H1 (cell line): Measurements from ENCODE around the gene SMPX. TPM values are rescaled to one million over a fixed set of nuclear protein-coding genes. Genes with fewer than 3 reads are reported as not detected.

Source experiments
- polyA plus RNA-seq, 7 experiments: library from polyadenylated mRNA; depleted of rRNA in 3 of 7; stranded (reverse) in 5 of 7; unstranded in 2 of 7; fragments of >200 nt in 5 of 7; fragments of 200-250 nt in 2 of 7; gene quantifications; 1 replicate in 5 of 7; 2 replicates in 1 of 7; 4 replicates in 1 of 7; pipeline versions ENCODE4 v1.2.1 to v1.2.3, GENCODE V29; 2011 to 2013; ENCODE audit warnings: missing spikeins in 2 of 7, mixed read lengths in 2 of 7
- total RNA-seq: library from RNA; stranded (reverse); fragmentation: NEBNext Ultra II Directional; extraction: Animal tissue kit (Norgen Biotek cat#: 25700); gene quantifications from 2 replicates; pipeline ENCODE4 v1.2.1, GENCODE V29; 2021
- TF ChIP-seq, protein P1 (sequence below): fragments of 300-600 bp; sonication (generic); IDR thresholded peaks from 2 replicates; pipeline ENCODE4 v1.7.1; 2012; ENCODE audit warnings: low read length, moderate library complexity, mild to moderate bottlenecking, inconsistent platforms; ENCODE audit not compliant: insufficient replicate concordance

Gene SMPX
- total and polyA plus RNA-seq, 2 of the 8 experiments (the other 6 are each of a cell fraction or from before 2014, with no cell fraction given): not detected

DNA sequence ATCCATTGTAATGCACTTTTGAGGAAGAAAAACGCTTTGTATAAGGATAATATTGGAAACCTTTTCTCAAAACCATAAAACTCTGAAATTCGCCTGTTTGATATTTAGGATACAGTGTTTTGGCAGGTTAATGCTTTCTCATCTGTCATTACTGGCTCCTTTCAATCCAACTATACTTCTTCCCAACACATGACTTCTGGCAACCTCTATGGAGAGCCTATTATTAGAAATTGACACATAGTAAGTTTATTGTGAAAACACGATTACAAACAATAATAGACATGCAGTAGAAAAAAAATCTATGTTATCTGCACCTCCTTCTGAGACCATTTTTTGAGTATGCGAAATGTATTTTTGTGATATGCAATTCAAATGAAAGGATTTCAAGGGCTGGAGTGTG lies 95.2 kb downstream of the SMPX start (continued):
- TF ChIP-seq, protein P1, sequence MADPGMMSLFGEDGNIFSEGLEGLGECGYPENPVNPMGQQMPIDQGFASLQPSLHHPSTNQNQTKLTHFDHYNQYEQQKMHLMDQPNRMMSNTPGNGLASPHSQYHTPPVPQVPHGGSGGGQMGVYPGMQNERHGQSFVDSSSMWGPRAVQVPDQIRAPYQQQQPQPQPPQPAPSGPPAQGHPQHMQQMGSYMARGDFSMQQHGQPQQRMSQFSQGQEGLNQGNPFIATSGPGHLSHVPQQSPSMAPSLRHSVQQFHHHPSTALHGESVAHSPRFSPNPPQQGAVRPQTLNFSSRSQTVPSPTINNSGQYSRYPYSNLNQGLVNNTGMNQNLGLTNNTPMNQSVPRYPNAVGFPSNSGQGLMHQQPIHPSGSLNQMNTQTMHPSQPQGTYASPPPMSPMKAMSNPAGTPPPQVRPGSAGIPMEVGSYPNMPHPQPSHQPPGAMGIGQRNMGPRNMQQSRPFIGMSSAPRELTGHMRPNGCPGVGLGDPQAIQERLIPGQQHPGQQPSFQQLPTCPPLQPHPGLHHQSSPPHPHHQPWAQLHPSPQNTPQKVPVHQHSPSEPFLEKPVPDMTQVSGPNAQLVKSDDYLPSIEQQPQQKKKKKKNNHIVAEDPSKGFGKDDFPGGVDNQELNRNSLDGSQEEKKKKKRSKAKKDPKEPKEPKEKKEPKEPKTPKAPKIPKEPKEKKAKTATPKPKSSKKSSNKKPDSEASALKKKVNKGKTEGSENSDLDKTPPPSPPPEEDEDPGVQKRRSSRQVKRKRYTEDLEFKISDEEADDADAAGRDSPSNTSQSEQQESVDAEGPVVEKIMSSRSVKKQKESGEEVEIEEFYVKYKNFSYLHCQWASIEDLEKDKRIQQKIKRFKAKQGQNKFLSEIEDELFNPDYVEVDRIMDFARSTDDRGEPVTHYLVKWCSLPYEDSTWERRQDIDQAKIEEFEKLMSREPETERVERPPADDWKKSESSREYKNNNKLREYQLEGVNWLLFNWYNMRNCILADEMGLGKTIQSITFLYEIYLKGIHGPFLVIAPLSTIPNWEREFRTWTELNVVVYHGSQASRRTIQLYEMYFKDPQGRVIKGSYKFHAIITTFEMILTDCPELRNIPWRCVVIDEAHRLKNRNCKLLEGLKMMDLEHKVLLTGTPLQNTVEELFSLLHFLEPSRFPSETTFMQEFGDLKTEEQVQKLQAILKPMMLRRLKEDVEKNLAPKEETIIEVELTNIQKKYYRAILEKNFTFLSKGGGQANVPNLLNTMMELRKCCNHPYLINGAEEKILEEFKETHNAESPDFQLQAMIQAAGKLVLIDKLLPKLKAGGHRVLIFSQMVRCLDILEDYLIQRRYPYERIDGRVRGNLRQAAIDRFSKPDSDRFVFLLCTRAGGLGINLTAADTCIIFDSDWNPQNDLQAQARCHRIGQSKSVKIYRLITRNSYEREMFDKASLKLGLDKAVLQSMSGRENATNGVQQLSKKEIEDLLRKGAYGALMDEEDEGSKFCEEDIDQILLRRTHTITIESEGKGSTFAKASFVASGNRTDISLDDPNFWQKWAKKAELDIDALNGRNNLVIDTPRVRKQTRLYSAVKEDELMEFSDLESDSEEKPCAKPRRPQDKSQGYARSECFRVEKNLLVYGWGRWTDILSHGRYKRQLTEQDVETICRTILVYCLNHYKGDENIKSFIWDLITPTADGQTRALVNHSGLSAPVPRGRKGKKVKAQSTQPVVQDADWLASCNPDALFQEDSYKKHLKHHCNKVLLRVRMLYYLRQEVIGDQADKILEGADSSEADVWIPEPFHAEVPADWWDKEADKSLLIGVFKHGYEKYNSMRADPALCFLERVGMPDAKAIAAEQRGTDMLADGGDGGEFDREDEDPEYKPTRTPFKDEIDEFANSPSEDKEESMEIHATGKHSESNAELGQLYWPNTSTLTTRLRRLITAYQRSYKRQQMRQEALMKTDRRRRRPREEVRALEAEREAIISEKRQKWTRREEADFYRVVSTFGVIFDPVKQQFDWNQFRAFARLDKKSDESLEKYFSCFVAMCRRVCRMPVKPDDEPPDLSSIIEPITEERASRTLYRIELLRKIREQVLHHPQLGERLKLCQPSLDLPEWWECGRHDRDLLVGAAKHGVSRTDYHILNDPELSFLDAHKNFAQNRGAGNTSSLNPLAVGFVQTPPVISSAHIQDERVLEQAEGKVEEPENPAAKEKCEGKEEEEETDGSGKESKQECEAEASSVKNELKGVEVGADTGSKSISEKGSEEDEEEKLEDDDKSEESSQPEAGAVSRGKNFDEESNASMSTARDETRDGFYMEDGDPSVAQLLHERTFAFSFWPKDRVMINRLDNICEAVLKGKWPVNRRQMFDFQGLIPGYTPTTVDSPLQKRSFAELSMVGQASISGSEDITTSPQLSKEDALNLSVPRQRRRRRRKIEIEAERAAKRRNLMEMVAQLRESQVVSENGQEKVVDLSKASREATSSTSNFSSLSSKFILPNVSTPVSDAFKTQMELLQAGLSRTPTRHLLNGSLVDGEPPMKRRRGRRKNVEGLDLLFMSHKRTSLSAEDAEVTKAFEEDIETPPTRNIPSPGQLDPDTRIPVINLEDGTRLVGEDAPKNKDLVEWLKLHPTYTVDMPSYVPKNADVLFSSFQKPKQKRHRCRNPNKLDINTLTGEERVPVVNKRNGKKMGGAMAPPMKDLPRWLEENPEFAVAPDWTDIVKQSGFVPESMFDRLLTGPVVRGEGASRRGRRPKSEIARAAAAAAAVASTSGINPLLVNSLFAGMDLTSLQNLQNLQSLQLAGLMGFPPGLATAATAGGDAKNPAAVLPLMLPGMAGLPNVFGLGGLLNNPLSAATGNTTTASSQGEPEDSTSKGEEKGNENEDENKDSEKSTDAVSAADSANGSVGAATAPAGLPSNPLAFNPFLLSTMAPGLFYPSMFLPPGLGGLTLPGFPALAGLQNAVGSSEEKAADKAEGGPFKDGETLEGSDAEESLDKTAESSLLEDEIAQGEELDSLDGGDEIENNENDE: no peak
